WTC11 (cell line): ENCODE results near the gene UBE2J2. TPM values are rescaled to one million over a fixed set of nuclear protein-coding genes. Genes with fewer than 3 reads are reported as not detected.

ENCODE experiments used
- ATAC-seq: fragments of 200-7000 bp; cut with Tn5 transposase; 2 replicates; pipeline ENCODE4 v1.10.0; 2021; ENCODE audit warnings: mild to moderate bottlenecking, moderate library complexity
- CTCF ChIA-PET: fragments of 300-600 bp; sonication (Branson Sonifier 250); formaldehyde crosslinking; loops from one replicate; lab custom pipeline; 2021; ENCODE audit warnings: antibody characterized with exemption; lab: Charles Lee
- POLR2A ChIA-PET: fragments of 350-600 bp; sonication (Branson Sonifier 250); formaldehyde crosslinking; loops from one replicate; lab custom pipeline; 2021; ENCODE audit warnings: antibody characterized with exemption; lab: Charles Lee
- DNase-seq: peaks from one replicate; pipeline ENCODE4 v3.0.0; 2021; ENCODE audit warnings: low spot score
- H3K27ac Mint-ChIP-seq: 2 replicates; pipeline ENCODE4 v1.8.0; 2021; ENCODE audit warnings: mixed read lengths
- H3K27me3 Mint-ChIP-seq: 2 replicates; pipeline ENCODE4 v1.8.0; 2021; ENCODE audit warnings: low read depth, mild to moderate bottlenecking, moderate library complexity, mixed read lengths
- H3K36me3 Mint-ChIP-seq: 2 replicates; pipeline ENCODE4 v1.8.0; 2021; ENCODE audit warnings: mixed read lengths
- H3K4me1 Mint-ChIP-seq: 2 replicates; pipeline ENCODE4 v1.8.0; 2022; ENCODE audit warnings: mixed read lengths
- H3K4me3 Mint-ChIP-seq: 2 replicates; pipeline ENCODE4 v1.8.0; 2021; ENCODE audit warnings: mild to moderate bottlenecking, moderate library complexity, mixed read lengths
- H3K9me3 Mint-ChIP-seq: 2 replicates; pipeline ENCODE4 v1.8.0; 2021; ENCODE audit warnings: mixed read lengths
- ATF1 ChIP-seq: sonication (generic); formaldehyde crosslinking; IDR thresholded peaks from 2 replicates; pipeline ENCODE4 v1.8.1; 2023; ENCODE audit warnings: mild to moderate bottlenecking, moderate library complexity, missing genetic modification reagents
- CREB1 ChIP-seq: sonication (generic); formaldehyde crosslinking; IDR thresholded peaks from 2 replicates; pipeline ENCODE4 v1.8.0; 2023; ENCODE audit warnings: mild to moderate bottlenecking, missing genetic modification reagents
- EMX1 ChIP-seq: fragments of 250-450 bp; sonication (Bioruptor Pico); IDR thresholded peaks from 2 replicates; pipeline ENCODE4 v1.8.0; 2021; ENCODE audit warnings: mild to moderate bottlenecking
- GABPB1 ChIP-seq: sonication (generic); formaldehyde crosslinking; IDR thresholded peaks from 2 replicates; pipeline ENCODE4 v1.8.1; 2023; ENCODE audit warnings: mild to moderate bottlenecking, missing genetic modification reagents
- NR1H2 ChIP-seq: sonication (generic); formaldehyde crosslinking; IDR thresholded peaks from 2 replicates; pipeline ENCODE4 v1.9.0; 2021; ENCODE audit warnings: mild to moderate bottlenecking, moderate library complexity, missing genetic modification reagents
- NR2C2 ChIP-seq: sonication (generic); formaldehyde crosslinking; IDR thresholded peaks from 2 replicates; pipeline ENCODE4 v1.8.0; 2022; ENCODE audit warnings: mild to moderate bottlenecking, missing genetic modification reagents
- SMAD3 ChIP-seq: sonication (generic); formaldehyde crosslinking; IDR thresholded peaks from 2 replicates; pipeline ENCODE4 v1.8.0; 2022; ENCODE audit warnings: missing genetic modification reagents, mild to moderate bottlenecking, borderline replicate concordance
- ZNF219 ChIP-seq: sonication (generic); formaldehyde crosslinking; IDR thresholded peaks from 2 replicates; pipeline ENCODE4 v1.8.0; 2023; ENCODE audit warnings: missing genetic modification reagents, mild to moderate bottlenecking, borderline replicate concordance
- ZNF263 ChIP-seq: sonication (generic); formaldehyde crosslinking; IDR thresholded peaks from 2 replicates; pipeline ENCODE4 v1.8.1; 2022; ENCODE audit warnings: low read depth, mild to moderate bottlenecking, moderate library complexity, missing genetic modification reagents
- ZNF416 ChIP-seq: fragments of 250-450 bp; sonication (Bioruptor Pico); IDR thresholded peaks from 2 replicates; pipeline ENCODE4 v1.9.0; 2021; ENCODE audit warnings: mild to moderate bottlenecking, inconsistent platforms
- total RNA-seq: library from RNA; stranded (reverse); gene quantifications from 3 replicates; pipeline ENCODE4 v1.2.3, GENCODE V29; 2021
- TF ChIP-seq, protein P1 (sequence below): sonication (generic); formaldehyde crosslinking; conservative IDR thresholded peaks from 2 replicates; pipeline ENCODE4 v1.8.1; 2022; ENCODE audit warnings: mild to moderate bottlenecking, missing genetic modification reagents
- TF ChIP-seq, protein P2 (sequence below): sonication (generic); formaldehyde crosslinking; IDR thresholded peaks from 2 replicates; pipeline ENCODE4 v1.8.1; 2022; ENCODE audit warnings: low read depth, missing genetic modification reagents, borderline replicate concordance
- TF ChIP-seq, protein P3 (sequence below): sonication (generic); formaldehyde crosslinking; IDR thresholded peaks from 2 replicates; pipeline ENCODE4 v1.8.0; 2023; ENCODE audit warnings: missing genetic modification reagents, mild to moderate bottlenecking, borderline replicate concordance
- TF ChIP-seq, protein P4 (sequence below): fragments of 250-450 bp; sonication (Bioruptor Pico); IDR thresholded peaks from 2 replicates; pipeline ENCODE4 v1.9.0; 2021; ENCODE audit warnings: mild to moderate bottlenecking, borderline replicate concordance
- TF ChIP-seq, protein P5 (sequence below): fragments of 250-450 bp; sonication (Bioruptor Pico); IDR thresholded peaks from 2 replicates; pipeline ENCODE4 v1.9.0; 2021; ENCODE audit warnings: moderate library complexity, mild to moderate bottlenecking, inconsistent platforms, borderline replicate concordance
- TF ChIP-seq, protein P6 (sequence below): sonication (generic); formaldehyde crosslinking; IDR thresholded peaks from 2 replicates; pipeline ENCODE4 v1.8.0; 2023; ENCODE audit warnings: mild to moderate bottlenecking, missing genetic modification reagents
- TF ChIP-seq, protein P7 (sequence below): fragments of 250-450 bp; sonication (Bioruptor Pico); IDR thresholded peaks from 2 replicates; pipeline ENCODE4 v1.9.0; 2021; ENCODE audit warnings: mild to moderate bottlenecking

Gene UBE2J2
- total RNA-seq, 1 experiment from 2014 or later: 72.2 TPM

DNA sequence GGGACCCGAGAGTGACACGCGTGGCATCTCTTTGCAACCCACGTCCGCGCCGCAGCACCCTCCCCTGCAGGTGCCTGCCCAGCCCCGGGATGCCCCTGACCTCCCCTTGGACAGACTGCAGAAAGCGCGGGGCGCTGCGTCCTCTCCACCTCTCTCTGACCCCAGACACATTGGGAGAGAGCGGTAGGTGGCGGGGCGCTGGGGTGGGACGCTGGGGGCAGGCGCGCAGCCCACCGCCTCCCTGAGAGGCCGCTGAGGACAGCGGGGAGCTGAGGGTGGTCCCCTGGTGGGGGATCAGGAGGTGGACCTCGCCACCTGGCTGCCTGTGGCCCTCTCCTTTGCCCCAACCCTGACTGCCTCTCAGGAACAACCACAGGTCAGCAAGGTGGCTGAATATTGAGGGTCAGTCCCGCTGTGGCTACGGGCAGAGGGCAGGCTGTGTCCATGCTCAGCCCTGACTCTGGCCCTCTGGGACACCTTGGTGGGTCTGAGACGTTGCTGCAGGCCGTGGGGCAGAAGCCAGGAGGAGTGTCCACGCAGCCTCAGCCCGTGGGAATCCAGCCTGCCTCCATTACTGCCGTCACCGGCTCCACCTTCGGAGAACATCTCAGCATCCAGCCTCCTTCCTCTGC lies 761 bp upstream of the UBE2J2 start (continued):
- TF ChIP-seq, protein P1, sequence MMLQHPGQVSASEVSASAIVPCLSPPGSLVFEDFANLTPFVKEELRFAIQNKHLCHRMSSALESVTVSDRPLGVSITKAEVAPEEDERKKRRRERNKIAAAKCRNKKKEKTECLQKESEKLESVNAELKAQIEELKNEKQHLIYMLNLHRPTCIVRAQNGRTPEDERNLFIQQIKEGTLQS: no peak

DNA sequence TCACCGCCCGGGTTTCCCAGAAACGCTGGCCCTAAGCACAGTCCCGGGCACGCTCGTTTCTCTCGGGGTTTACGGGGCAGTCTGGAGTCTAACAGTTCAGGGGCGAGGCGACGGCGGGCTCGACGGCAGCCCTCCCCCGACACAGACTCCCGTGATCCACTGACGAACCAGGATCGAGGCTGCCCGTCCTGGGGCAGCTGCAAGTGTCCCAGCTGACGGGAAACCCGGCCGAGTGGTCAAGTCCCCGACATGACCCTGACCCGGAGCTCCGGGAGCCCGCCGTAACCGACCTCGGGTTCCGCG lies 494 bp downstream of the UBE2J2 start:
- CTCF ChIA-PET: interaction anchor here (0.6 to 2.2 kb wide), 13 partner anchors 9 to 209 kb away, joined by 3 to 25 read pairs (median 4); no protein-coding TSS in a partner anchor
- POLR2A ChIA-PET: interaction anchor here (0.6 to 1.4 kb wide), 3 partner anchors 15 to 227 kb away, joined by 3 to 5 read pairs (median 3); no protein-coding TSS in a partner anchor
- ATAC-seq: no peak

More for the DNA sequence above, 494 bp downstream of the UBE2J2 start:
- H3K4me1 Mint-ChIP-seq: peaks cover 23% of the 10 kb centered on the region
- H3K36me3 Mint-ChIP-seq: peaks cover 6% of the 10 kb centered on the region
- DNase-seq: peak; percentile 12
- H3K9me3 Mint-ChIP-seq: peaks cover 5% of the 10 kb centered on the region
- TF ChIP-seq ZNF219 (CRISPR knock-in tag) (no peak), SMAD3 (CRISPR knock-in tag) (no peak), NR1H2 (CRISPR knock-in tag) (no peak), ATF1 (no peak), NR2C2 (no peak), ZNF263 (CRISPR knock-in tag) (no peak), ZNF416 (CRISPR knock-in tag) (no peak), EMX1 (CRISPR knock-in tag) (no peak), CREB1 (CRISPR knock-in tag) (no peak), GABPB1 (CRISPR knock-in tag) (no peak)
- TF ChIP-seq, protein P2, sequence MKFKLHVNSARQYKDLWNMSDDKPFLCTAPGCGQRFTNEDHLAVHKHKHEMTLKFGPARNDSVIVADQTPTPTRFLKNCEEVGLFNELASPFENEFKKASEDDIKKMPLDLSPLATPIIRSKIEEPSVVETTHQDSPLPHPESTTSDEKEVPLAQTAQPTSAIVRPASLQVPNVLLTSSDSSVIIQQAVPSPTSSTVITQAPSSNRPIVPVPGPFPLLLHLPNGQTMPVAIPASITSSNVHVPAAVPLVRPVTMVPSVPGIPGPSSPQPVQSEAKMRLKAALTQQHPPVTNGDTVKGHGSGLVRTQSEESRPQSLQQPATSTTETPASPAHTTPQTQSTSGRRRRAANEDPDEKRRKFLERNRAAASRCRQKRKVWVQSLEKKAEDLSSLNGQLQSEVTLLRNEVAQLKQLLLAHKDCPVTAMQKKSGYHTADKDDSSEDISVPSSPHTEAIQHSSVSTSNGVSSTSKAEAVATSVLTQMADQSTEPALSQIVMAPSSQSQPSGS (CRISPR knock-in tag): no peak
- TF ChIP-seq, protein P3, sequence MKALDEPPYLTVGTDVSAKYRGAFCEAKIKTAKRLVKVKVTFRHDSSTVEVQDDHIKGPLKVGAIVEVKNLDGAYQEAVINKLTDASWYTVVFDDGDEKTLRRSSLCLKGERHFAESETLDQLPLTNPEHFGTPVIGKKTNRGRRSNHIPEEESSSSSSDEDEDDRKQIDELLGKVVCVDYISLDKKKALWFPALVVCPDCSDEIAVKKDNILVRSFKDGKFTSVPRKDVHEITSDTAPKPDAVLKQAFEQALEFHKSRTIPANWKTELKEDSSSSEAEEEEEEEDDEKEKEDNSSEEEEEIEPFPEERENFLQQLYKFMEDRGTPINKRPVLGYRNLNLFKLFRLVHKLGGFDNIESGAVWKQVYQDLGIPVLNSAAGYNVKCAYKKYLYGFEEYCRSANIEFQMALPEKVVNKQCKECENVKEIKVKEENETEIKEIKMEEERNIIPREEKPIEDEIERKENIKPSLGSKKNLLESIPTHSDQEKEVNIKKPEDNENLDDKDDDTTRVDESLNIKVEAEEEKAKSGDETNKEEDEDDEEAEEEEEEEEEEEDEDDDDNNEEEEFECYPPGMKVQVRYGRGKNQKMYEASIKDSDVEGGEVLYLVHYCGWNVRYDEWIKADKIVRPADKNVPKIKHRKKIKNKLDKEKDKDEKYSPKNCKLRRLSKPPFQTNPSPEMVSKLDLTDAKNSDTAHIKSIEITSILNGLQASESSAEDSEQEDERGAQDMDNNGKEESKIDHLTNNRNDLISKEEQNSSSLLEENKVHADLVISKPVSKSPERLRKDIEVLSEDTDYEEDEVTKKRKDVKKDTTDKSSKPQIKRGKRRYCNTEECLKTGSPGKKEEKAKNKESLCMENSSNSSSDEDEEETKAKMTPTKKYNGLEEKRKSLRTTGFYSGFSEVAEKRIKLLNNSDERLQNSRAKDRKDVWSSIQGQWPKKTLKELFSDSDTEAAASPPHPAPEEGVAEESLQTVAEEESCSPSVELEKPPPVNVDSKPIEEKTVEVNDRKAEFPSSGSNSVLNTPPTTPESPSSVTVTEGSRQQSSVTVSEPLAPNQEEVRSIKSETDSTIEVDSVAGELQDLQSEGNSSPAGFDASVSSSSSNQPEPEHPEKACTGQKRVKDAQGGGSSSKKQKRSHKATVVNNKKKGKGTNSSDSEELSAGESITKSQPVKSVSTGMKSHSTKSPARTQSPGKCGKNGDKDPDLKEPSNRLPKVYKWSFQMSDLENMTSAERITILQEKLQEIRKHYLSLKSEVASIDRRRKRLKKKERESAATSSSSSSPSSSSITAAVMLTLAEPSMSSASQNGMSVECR (CRISPR knock-in tag): no peak
- TF ChIP-seq, protein P4, sequence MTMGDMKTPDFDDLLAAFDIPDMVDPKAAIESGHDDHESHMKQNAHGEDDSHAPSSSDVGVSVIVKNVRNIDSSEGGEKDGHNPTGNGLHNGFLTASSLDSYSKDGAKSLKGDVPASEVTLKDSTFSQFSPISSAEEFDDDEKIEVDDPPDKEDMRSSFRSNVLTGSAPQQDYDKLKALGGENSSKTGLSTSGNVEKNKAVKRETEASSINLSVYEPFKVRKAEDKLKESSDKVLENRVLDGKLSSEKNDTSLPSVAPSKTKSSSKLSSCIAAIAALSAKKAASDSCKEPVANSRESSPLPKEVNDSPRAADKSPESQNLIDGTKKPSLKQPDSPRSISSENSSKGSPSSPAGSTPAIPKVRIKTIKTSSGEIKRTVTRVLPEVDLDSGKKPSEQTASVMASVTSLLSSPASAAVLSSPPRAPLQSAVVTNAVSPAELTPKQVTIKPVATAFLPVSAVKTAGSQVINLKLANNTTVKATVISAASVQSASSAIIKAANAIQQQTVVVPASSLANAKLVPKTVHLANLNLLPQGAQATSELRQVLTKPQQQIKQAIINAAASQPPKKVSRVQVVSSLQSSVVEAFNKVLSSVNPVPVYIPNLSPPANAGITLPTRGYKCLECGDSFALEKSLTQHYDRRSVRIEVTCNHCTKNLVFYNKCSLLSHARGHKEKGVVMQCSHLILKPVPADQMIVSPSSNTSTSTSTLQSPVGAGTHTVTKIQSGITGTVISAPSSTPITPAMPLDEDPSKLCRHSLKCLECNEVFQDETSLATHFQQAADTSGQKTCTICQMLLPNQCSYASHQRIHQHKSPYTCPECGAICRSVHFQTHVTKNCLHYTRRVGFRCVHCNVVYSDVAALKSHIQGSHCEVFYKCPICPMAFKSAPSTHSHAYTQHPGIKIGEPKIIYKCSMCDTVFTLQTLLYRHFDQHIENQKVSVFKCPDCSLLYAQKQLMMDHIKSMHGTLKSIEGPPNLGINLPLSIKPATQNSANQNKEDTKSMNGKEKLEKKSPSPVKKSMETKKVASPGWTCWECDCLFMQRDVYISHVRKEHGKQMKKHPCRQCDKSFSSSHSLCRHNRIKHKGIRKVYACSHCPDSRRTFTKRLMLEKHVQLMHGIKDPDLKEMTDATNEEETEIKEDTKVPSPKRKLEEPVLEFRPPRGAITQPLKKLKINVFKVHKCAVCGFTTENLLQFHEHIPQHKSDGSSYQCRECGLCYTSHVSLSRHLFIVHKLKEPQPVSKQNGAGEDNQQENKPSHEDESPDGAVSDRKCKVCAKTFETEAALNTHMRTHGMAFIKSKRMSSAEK (CRISPR knock-in tag): no peak
- TF ChIP-seq, protein P5, sequence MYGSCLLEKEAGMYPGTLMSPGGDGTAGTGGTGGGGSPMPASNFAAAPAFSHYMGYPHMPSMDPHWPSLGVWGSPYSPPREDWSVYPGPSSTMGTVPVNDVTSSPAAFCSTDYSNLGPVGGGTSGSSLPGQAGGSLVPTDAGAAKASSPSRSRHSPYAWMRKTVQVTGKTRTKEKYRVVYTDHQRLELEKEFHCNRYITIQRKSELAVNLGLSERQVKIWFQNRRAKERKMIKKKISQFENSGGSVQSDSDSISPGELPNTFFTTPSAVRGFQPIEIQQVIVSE (CRISPR knock-in tag): no peak
- TF ChIP-seq, protein P6, sequence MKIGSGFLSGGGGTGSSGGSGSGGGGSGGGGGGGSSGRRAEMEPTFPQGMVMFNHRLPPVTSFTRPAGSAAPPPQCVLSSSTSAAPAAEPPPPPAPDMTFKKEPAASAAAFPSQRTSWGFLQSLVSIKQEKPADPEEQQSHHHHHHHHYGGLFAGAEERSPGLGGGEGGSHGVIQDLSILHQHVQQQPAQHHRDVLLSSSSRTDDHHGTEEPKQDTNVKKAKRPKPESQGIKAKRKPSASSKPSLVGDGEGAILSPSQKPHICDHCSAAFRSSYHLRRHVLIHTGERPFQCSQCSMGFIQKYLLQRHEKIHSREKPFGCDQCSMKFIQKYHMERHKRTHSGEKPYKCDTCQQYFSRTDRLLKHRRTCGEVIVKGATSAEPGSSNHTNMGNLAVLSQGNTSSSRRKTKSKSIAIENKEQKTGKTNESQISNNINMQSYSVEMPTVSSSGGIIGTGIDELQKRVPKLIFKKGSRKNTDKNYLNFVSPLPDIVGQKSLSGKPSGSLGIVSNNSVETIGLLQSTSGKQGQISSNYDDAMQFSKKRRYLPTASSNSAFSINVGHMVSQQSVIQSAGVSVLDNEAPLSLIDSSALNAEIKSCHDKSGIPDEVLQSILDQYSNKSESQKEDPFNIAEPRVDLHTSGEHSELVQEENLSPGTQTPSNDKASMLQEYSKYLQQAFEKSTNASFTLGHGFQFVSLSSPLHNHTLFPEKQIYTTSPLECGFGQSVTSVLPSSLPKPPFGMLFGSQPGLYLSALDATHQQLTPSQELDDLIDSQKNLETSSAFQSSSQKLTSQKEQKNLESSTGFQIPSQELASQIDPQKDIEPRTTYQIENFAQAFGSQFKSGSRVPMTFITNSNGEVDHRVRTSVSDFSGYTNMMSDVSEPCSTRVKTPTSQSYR: no peak
- TF ChIP-seq, protein P7, sequence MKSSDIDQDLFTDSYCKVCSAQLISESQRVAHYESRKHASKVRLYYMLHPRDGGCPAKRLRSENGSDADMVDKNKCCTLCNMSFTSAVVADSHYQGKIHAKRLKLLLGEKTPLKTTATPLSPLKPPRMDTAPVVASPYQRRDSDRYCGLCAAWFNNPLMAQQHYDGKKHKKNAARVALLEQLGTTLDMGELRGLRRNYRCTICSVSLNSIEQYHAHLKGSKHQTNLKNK (CRISPR knock-in tag): no peak
- H3K4me3 Mint-ChIP-seq: peak overlapping the region; percentile 84
- no peak overlapping the region; the same call in 1 of the 2 replicates for H3K27ac Mint-ChIP-seq
- H3K27me3 Mint-ChIP-seq: no peaks in the 10 kb centered on the region
